ENCODE data around the gene PIP5K1A.

- no peak for TF ChIP-seq EZH2 (IDR thresholded peaks at IDR 0.05; ENCODE audit: insufficient read depth, poor library complexity, severe bottlenecking)
- no peak for TF ChIP-seq EZH2phosphoT487 (IDR thresholded peaks at IDR 0.05; ENCODE audit: insufficient read depth, low read depth)
Measured at GRCh38 chr1:151265446-151266236, 67.3 kb downstream of the PIP5K1A start.
